ENCODE measurements around the gene CCDC102A. TPM values are rescaled to one million over a fixed set of nuclear protein-coding genes. Genes with fewer than 3 reads are reported as not detected.

Gene CCDC102A
- total RNA-seq, 1 donor from 2014 or later: 7.8 TPM

DNA sequence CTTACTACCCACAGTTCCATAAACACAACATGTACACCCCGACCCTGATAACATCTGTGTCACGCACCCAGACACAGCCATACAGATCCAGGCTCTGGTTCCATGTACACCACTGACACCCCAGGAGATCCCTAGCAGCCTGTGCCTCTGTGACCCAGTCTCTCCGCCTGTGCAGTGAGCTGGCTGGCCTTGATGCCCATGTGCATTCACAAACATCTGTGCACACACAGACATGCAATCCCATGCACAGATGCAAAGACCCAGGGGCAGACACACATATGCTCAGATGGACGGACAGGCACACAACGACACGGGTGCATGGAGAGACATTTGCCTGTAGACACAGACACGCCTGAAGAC, 4.1 kb downstream of the CCDC102A start:
- H3K36me3 ChIP-seq (ENCODE audit: control insufficient read depth in 3 of 3, insufficient read depth in 3 of 3, low read length in 3 of 3): no peaks in the 10 kb centered on the region
- no peaks in the 10 kb centered on the region for H3K9me3 ChIP-seq (ENCODE audit: control insufficient read depth in 3 of 3, low read length in 3 of 3)
- peaks cover 23 to 39% (median 38%) of the 10 kb centered on the region in 3 donors for H3K4me1 ChIP-seq (ENCODE audit: control insufficient read depth in 3 of 3, insufficient read depth in 3 of 3, low read length in 3 of 3)
- no peaks in the 10 kb centered on the region for H3K27me3 ChIP-seq (ENCODE audit: control insufficient read depth in 3 of 3, insufficient read depth in 3 of 3, low read length in 3 of 3)
- H3K4me3 ChIP-seq (ENCODE audit: low read length in 3 of 3): no peak overlapping the region
- H3K9ac ChIP-seq (ENCODE audit: low read depth in 1 of 3, low read length in 3 of 3): peak overlapping the region in 1 of 3 donors; percentile 33
- H3K27ac ChIP-seq (ENCODE audit: low read depth, low read length): no peak overlapping the region

DNA sequence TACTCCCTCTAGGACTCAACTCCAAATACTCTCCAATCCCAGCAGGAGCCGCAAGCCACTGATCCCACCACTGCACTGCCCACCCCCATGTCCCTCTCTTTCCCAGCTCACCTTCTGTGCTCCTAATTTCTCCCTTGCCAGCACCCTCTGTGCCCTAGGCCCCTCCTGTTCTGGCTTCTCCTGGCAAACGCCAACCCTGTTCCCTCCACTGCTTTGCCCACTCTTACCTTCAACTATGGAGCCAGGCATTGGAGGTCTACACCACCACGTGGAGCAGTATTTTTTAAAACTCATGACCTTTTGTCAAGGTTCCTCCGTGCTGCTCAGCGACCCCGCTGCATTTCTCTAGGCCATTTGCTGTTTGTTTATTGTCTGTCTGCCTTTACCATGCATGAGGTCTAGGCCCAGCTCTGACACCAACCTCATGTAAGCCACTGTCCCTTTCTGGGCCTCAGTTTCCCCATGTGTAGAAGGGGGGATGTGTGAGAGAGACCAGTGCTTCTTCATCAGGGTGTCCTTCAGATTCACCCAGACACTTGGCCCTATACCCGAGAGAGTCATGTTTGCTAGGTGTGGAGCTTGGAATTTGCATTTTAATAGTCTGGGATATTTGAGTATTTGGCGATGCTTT, 4.6 kb downstream of the CCDC102A start:
- Histone ChIP-seq H3K9me3 (ENCODE audit: control insufficient read depth in 3 of 3, low read length in 3 of 3) (no peaks in the 10 kb centered on the region), H3K27ac (ENCODE audit: low read depth, low read length) (no peak overlapping the region), H3K27me3 (ENCODE audit: control insufficient read depth in 3 of 3, insufficient read depth in 3 of 3, low read length in 3 of 3) (no peaks in the 10 kb centered on the region), H3K9ac (ENCODE audit: low read depth in 1 of 3, low read length in 3 of 3) (no peak overlapping the region), H3K4me3 (ENCODE audit: low read length in 3 of 3) (no peak overlapping the region), H3K4me1 (ENCODE audit: control insufficient read depth in 3 of 3, insufficient read depth in 3 of 3, low read length in 3 of 3) (peaks cover 19 to 36% (median 36%) of the 10 kb centered on the region in 3 donors), H3K36me3 (ENCODE audit: control insufficient read depth in 3 of 3, insufficient read depth in 3 of 3, low read length in 3 of 3) (peaks cover 0 to 2% (median 0%) of the 10 kb centered on the region in 3 donors)

DNA sequence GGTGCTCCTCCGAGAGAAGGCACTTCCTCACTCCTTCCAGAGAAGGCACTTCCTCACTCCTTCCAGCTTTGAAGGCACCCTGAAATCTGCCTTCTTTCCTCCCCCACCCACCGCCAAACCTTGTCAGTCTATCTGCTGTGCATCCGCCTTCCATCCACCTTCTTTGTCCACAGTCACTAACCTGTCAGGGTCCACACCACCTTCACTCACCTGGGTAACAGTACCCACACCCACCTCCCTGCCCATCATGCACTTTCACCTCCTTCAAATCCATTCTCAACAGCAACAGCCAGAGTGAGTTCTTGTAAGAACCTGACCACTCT, 5.2 kb downstream of the CCDC102A start:
- H3K27ac ChIP-seq (ENCODE audit: low read depth, low read length): no peak overlapping the region
- peaks cover 0 to 2% (median 0%) of the 10 kb centered on the region in 3 donors for H3K36me3 ChIP-seq (ENCODE audit: control insufficient read depth in 3 of 3, insufficient read depth in 3 of 3, low read length in 3 of 3)
- H3K9me3 ChIP-seq (ENCODE audit: control insufficient read depth in 3 of 3, low read length in 3 of 3): no peaks in the 10 kb centered on the region
- no peak overlapping the region for H3K9ac ChIP-seq (ENCODE audit: low read depth in 1 of 3, low read length in 3 of 3)
- no peaks in the 10 kb centered on the region for H3K27me3 ChIP-seq (ENCODE audit: control insufficient read depth in 3 of 3, insufficient read depth in 3 of 3, low read length in 3 of 3)
- H3K4me3 ChIP-seq (ENCODE audit: low read length in 3 of 3): no peak overlapping the region
- peaks cover 19 to 36% (median 35%) of the 10 kb centered on the region in 3 donors for H3K4me1 ChIP-seq (ENCODE audit: control insufficient read depth in 3 of 3, insufficient read depth in 3 of 3, low read length in 3 of 3)

DNA sequence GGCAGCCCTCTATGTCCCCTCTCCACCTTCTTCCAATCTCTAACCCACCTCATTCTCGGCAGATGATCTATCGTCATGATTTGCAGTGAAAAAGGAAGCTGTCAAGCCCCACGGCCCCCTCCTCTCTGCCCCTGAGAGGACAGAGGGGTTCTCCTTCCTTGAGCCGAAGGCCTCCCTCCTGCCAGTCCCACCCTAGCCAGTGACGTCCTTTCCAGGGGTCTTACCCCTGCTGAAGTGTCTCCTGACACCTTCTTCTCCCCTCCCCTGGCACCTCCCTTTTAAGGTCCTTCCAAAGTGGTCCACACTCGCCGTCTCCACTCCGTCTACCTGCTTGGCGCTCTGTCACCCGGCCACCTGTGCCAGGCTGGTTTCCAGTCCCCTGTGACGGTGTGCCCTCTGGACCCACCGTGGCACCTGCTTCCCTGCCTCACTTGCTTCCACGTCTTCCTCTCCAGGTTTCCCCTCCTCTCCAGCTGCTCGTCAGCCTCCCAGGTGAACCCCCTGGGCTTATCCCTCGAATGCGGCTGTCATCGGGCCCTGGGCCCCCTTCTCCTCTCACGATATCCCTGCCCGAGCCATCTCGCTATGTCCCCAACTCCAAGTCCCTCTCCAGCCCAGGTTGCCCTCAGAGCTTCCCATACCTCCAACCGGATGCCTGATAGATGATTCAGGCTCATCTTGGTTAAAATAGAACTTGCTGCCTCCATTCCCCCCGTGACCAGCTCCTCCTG, 5.7 kb downstream of the CCDC102A start:
- peaks cover 0 to 2% (median 0%) of the 10 kb centered on the region in 3 donors for H3K36me3 ChIP-seq (ENCODE audit: control insufficient read depth in 3 of 3, insufficient read depth in 3 of 3, low read length in 3 of 3)
- H3K4me3 ChIP-seq (ENCODE audit: low read length in 3 of 3): no peak overlapping the region
- H3K4me1 ChIP-seq (ENCODE audit: control insufficient read depth in 3 of 3, insufficient read depth in 3 of 3, low read length in 3 of 3): peaks cover 19 to 35% (median 35%) of the 10 kb centered on the region in 3 donors
- no peak overlapping the region for H3K9ac ChIP-seq (ENCODE audit: low read depth in 1 of 3, low read length in 3 of 3)
- H3K27ac ChIP-seq (ENCODE audit: low read depth, low read length): no peak overlapping the region
- no peaks in the 10 kb centered on the region for H3K9me3 ChIP-seq (ENCODE audit: control insufficient read depth in 3 of 3, low read length in 3 of 3)
- no peaks in the 10 kb centered on the region for H3K27me3 ChIP-seq (ENCODE audit: control insufficient read depth in 3 of 3, insufficient read depth in 3 of 3, low read length in 3 of 3)

DNA sequence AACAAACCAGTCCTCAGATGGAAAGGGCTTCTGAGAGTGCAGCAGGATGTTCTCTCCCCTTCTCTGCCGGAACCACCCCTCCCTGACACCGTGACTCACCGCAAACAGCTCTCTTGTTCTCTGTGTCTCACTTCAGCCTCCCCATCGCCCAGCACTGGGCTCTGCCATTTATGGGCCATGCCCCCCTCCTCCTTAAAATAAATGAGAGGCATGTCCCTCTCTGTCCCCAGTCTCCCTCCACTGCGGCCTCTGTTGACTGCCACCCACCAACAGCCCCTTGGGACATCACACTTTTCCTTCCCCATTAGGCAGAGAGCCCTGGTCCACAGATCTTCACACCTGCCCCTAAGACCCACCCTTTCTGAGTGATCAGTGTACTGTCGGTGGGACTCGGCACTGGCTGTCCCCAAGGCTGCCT, 6.3 kb downstream of the CCDC102A start:
- H3K36me3 ChIP-seq (ENCODE audit: control insufficient read depth in 3 of 3, insufficient read depth in 3 of 3, low read length in 3 of 3): peaks cover 0 to 2% (median 0%) of the 10 kb centered on the region in 3 donors
- no peaks in the 10 kb centered on the region for H3K27me3 ChIP-seq (ENCODE audit: control insufficient read depth in 3 of 3, insufficient read depth in 3 of 3, low read length in 3 of 3)
- H3K4me1 ChIP-seq (ENCODE audit: control insufficient read depth in 3 of 3, insufficient read depth in 3 of 3, low read length in 3 of 3): peaks cover 17 to 32% (median 30%) of the 10 kb centered on the region in 3 donors
- H3K27ac ChIP-seq (ENCODE audit: low read depth, low read length): no peak overlapping the region
- no peak overlapping the region for H3K4me3 ChIP-seq (ENCODE audit: low read length in 3 of 3)
- H3K9me3 ChIP-seq (ENCODE audit: control insufficient read depth in 3 of 3, low read length in 3 of 3): no peaks in the 10 kb centered on the region
- H3K9ac ChIP-seq (ENCODE audit: low read depth in 1 of 3, low read length in 3 of 3): no peak overlapping the region

DNA sequence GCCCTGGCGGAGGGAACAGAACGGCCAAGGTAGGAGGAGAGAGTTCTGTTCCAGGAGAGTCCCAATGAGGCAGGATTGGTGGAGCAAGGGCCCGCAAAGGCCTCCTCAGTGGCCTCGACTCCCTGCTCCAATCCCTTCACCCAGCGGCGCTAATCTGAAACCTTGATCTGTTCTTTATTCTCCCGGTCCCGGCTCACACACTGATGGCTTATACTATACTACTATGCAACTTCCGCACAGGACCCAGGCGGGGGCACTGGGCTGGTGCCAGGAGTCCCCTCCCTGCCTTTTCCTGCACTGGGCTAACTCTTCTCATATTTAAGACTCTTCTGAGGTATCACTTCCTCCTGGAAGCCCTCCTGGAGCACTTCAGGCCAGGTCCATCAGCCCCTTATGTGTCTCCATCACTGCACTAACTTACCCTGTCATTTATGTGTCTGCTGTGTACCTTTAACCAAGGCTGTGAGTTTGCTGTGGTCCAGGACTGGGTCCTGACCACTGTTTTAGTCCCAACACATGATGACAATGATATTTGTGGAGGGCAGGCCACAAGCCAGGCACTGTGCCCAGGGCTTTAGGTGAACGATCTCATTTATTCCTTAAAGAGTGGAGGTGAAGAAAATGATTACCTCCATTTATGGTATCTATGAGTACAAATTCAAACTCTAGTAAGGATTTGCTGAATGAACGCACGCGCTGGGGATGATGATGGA, 6.8 kb downstream of the CCDC102A start:
- H3K4me1 ChIP-seq (ENCODE audit: control insufficient read depth in 3 of 3, insufficient read depth in 3 of 3, low read length in 3 of 3): peaks cover 15 to 29% (median 25%) of the 10 kb centered on the region in 3 donors

DNA sequence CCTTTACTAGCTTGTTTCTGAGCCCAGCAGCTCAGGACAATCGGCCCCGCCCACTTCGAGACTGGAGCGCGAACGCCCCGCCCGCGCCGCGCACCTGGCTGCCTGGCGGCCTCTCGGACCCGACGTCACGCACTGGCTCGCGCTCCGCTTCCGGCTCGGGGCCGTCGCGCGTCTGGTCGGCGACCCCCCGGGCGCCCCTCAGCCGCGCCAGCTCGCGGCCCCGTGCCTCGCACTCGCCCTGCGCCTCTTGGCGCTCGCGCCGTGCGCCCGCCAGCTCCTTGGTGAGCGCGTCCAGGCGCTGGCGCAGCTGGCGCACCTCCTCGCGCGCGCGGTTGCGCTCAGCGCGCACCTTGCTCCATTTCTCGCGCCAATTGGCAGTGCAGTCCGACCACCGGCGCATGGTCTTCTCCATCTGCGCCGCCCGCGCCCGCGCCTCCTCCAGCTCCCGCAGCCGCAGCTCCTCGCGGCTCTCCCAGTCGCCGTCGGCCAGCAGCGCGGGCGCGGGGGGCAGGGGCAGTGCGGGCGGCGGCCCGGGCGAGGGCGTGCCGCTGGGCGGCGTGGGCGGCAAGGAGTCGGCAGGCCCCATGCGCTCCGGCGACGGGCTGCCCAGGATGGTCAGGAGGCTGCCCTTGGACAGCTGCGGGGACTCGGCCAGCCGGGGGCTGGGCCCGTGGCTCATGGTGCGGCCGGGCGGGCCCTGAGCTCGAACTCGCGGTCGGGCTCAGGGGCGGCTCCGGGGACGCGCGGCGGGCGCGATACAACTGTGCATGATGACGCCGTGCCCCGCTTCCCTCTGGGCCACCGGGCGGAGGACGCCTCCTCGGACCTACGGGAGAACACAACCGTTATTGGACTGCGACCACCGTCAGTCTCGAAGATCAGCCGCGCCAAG, 7.6 kb downstream of the CCDC102A start:
- Histone ChIP-seq H3K4me3 (ENCODE audit: low read length in 3 of 3) (no peak overlapping the region), H3K4me1 (ENCODE audit: control insufficient read depth in 3 of 3, insufficient read depth in 3 of 3, low read length in 3 of 3) (peaks cover 13 to 28% (median 19%) of the 10 kb centered on the region in 3 donors), H3K27ac (ENCODE audit: low read depth, low read length) (no peak overlapping the region)

More for the DNA sequence above, 6.8 kb downstream of the CCDC102A start:
- Histone ChIP-seq H3K9ac (ENCODE audit: low read depth in 1 of 3, low read length in 3 of 3) (no peak overlapping the region), H3K4me3 (ENCODE audit: low read length in 3 of 3) (no peak overlapping the region), H3K9me3 (ENCODE audit: control insufficient read depth in 3 of 3, low read length in 3 of 3) (no peaks in the 10 kb centered on the region), H3K36me3 (ENCODE audit: control insufficient read depth in 3 of 3, insufficient read depth in 3 of 3, low read length in 3 of 3) (peaks cover 0 to 2% (median 0%) of the 10 kb centered on the region in 3 donors), H3K27ac (ENCODE audit: low read depth, low read length) (no peak overlapping the region), H3K27me3 (ENCODE audit: control insufficient read depth in 3 of 3, insufficient read depth in 3 of 3, low read length in 3 of 3) (no peaks in the 10 kb centered on the region)

DNA sequence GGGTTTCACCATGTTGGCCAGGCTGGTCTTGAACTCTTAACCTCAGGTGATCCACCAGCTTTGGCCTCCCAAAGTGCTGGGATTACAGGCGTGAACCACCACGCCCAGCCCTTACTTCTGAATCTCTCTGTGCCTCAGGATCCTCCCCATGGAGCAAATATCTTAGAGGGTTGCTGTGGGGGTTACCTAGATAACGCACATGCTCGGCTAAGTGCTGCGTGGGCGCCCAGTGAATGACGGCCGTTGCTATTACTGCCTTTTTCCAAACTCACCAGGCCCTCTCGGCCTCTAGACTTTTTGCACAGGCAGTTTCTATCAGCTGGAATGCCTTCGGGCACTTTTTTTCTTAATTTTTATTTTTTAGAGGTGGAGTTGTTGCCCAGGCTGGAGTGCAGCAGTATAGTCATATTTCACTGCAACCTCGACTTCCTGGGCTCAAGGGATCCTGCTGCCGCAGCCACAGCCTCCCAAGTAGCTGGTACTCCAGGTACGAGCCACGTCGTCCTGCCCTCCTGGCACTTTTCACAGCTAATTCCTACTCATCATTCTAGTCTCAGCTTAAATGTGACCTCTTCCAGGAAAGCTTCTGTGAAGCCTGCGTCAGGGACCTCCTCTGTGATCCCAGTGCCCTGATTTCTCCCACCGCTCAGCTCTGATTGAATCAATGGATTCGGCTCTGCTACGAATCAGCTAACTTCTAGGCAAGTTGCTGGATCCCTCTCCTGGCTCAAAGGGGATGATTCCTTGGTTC, 8.6 kb downstream of the CCDC102A start:
- Histone ChIP-seq H3K9me3 (ENCODE audit: control insufficient read depth in 3 of 3, low read length in 3 of 3) (no peaks in the 10 kb centered on the region), H3K9ac (ENCODE audit: low read depth in 1 of 3, low read length in 3 of 3) (no peak overlapping the region), H3K27ac (ENCODE audit: low read depth, low read length) (no peak overlapping the region), H3K4me3 (ENCODE audit: low read length in 3 of 3) (no peak overlapping the region), H3K27me3 (ENCODE audit: control insufficient read depth in 3 of 3, insufficient read depth in 3 of 3, low read length in 3 of 3) (no peaks in the 10 kb centered on the region), H3K36me3 (ENCODE audit: control insufficient read depth in 3 of 3, insufficient read depth in 3 of 3, low read length in 3 of 3) (peaks cover 0 to 2% (median 0%) of the 10 kb centered on the region in 3 donors), H3K4me1 (ENCODE audit: control insufficient read depth in 3 of 3, insufficient read depth in 3 of 3, low read length in 3 of 3) (peaks cover 5 to 20% (median 14%) of the 10 kb centered on the region in 3 donors)

More for the DNA sequence above, 7.6 kb downstream of the CCDC102A start:
- Histone ChIP-seq H3K9me3 (ENCODE audit: control insufficient read depth in 3 of 3, low read length in 3 of 3) (no peaks in the 10 kb centered on the region), H3K27me3 (ENCODE audit: control insufficient read depth in 3 of 3, insufficient read depth in 3 of 3, low read length in 3 of 3) (no peaks in the 10 kb centered on the region), H3K9ac (ENCODE audit: low read depth in 1 of 3, low read length in 3 of 3) (no peak overlapping the region), H3K36me3 (ENCODE audit: control insufficient read depth in 3 of 3, insufficient read depth in 3 of 3, low read length in 3 of 3) (peaks cover 0 to 2% (median 0%) of the 10 kb centered on the region in 3 donors)

DNA sequence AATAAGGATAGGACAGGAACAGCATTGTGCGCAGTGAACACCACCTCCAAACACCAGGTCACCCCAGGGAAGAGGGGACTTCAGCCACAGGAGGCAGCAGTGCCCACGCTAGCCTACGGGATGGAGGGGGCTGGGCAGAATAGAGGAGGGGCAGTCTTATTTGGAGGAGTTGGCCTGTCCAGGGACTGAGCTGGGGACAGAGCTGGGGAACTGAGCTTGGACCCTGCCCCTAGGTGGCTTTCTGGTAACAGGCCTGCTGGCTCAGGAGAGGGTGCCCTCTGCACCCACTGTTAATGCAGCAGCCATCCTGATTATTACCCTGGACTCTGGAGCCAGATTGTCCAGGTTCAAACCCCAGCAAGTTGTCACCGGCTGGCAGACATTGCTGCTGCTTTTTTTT, 9.3 kb downstream of the CCDC102A start:
- no peaks in the 10 kb centered on the region for H3K9me3 ChIP-seq (ENCODE audit: control insufficient read depth in 3 of 3, low read length in 3 of 3)
- no peak overlapping the region for H3K9ac ChIP-seq (ENCODE audit: low read depth in 1 of 3, low read length in 3 of 3)
- peaks cover 0 to 2% (median 0%) of the 10 kb centered on the region in 3 donors for H3K36me3 ChIP-seq (ENCODE audit: control insufficient read depth in 3 of 3, insufficient read depth in 3 of 3, low read length in 3 of 3)
- no peak overlapping the region for H3K4me3 ChIP-seq (ENCODE audit: low read length in 3 of 3)
- no peak overlapping the region for H3K27ac ChIP-seq (ENCODE audit: low read depth, low read length)
- H3K27me3 ChIP-seq (ENCODE audit: control insufficient read depth in 3 of 3, insufficient read depth in 3 of 3, low read length in 3 of 3): no peaks in the 10 kb centered on the region
- peaks cover 0 to 13% (median 8%) of the 10 kb centered on the region in 3 donors for H3K4me1 ChIP-seq (ENCODE audit: control insufficient read depth in 3 of 3, insufficient read depth in 3 of 3, low read length in 3 of 3)

Data from skeletal muscle tissue (tissue), 4 donors.